Measurements from ENCODE around the gene HIVEP3. TPM values are rescaled to one million over a fixed set of nuclear protein-coding genes. Genes with fewer than 3 reads are reported as not detected.

Gene HIVEP3
- total and polyA plus RNA-seq, 3 experiments from 2014 or later, result 15.1 to 24.0 (median 23.0) TPM

DNA sequence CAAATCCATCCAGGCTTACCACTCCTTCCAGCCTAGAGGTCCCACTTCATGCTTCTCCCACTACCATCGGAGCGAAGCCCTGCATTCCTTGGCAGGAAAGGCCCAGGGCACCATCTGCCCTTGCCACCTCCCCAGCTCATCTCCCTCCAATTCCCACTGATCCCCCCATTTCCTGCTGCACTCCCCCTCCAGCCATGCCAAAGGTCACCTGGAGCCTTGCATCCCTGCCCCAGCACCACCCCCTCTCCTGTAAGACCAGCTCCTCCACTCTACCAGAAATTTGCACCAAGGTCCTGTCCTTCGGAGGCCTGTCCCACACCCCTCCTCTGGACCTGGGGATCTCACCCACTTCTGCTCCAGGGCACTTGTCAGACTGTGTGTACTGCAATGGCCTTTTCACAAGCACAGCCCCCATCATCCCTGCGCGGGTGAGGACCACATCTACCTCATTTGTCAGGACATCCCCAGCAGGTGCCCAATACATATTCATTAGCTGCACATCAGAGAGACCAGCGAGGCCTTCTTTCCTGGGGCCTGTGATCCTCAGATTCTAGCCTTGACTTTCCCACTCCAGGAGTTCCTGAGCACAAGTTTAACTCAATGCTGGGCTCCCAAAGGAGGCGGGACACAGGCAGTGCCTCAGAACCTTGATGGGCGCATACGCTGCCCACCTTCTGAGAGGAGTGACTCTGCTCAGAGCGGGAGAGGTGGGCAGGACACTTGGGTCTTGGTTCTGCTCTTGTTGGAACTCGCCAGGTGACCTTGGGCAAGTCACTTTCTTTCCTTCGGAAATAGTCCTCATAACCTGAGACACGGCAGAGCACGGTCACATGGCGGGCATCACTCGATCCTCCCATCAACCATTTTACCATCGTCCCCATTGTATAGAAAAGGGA lies 384.3 kb downstream of the HIVEP3 start:
- peaks cover 0 to 5% (median 0%) of the 10 kb centered on the region in 3 donors for H3K4me1 Mint-ChIP-seq
- Histone ChIP-seq H3K9me3 (ENCODE audit: low read length) (no peaks in the 10 kb centered on the region), H3K36me3 (ENCODE audit: insufficient read depth, low read length) (no peaks in the 10 kb centered on the region), H3K27me3 (ENCODE audit: insufficient read depth, low read length, poor library complexity, severe bottlenecking) (no peaks in the 10 kb centered on the region), H3K4me1 (ENCODE audit: insufficient read depth, low read length) (no peaks in the 10 kb centered on the region), H3K27ac (ENCODE audit: low read depth, low read length) (no peak overlapping the region), H3K4me3 (ENCODE audit: low read length) (no peak overlapping the region)
- no peaks in the 10 kb centered on the region for H3K9me3 Mint-ChIP-seq
- CTCF ChIA-PET, result interaction anchor here (1.2 kb wide), 1 partner anchor 19 kb away, joined by 3 read pairs; no protein-coding TSS in a partner anchor
- POLR2A ChIA-PET, result no interaction called here
- H3K27ac Mint-ChIP-seq, result no peak overlapping the region
- H3K36me3 Mint-ChIP-seq, result peaks cover 0 to 9% (median 2%) of the 10 kb centered on the region in 3 donors
- peak in 1 of 5 donors; percentile 20 for DNase-seq
- no peak overlapping the region for H3K4me3 Mint-ChIP-seq
- H3K27me3 Mint-ChIP-seq, result no peaks in the 10 kb centered on the region

DNA sequence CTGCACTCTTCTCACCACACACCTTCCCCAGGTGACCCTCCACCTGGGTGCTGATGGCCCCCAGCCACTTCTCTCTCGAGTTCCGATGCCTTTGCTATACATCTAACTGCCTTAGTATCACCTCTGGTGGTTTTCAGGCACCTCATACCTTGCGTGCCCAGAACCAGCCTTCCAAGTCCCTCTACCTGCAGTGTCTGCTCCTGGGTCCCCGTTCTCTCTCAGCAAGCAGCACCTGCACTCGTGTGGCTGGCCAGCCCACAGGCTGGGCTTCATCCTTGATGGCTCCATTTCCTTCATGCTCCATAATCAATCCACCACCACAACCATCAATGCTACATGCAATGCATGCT lies 385.0 kb downstream of the HIVEP3 start:
- peak overlapping the region in 2 of 8 donors; percentile 52 to 55 for H3K27ac Mint-ChIP-seq

DNA sequence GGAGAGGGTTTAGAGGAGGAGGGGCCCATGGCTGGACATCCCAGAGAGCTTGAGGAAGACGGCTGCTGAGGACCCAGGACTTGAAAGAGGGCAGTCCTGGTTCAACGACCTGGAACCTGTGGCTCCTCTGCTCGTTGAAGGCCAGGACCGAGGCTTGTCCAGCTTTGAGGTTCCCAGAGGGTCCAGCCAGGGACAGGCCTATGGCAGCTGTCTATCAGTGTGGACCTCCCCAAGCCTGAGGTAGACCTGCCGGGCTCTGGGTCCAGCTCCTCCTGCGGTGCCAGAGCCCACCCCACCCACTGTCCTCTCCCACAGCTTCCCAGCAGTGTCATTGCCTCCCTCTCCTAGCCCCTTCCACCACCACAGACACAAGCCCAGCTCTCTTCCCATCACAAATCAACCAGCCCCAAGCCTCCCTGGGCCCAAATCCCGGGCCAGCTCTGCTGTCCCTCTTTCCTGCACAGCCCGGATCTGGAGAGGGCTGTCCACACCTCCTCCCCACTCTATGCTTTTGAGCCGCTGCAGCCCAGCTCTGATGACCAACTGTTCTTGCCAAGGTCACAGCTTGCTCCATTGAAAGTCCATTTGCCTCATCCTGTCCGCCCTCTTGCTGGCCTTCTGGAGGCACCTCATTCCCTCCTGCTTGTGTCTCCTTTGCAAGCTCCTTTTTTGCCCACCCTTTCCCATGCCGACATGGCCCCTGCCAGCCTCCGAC lies 385.5 kb downstream of the HIVEP3 start:
- no peaks in the 10 kb centered on the region for H3K36me3 ChIP-seq (ENCODE audit: insufficient read depth, low read length)
- no peak overlapping the region for H3K4me3 ChIP-seq (ENCODE audit: low read length)
- no peak overlapping the region for H3K27ac ChIP-seq (ENCODE audit: low read depth, low read length)
- H3K9me3 Mint-ChIP-seq, result no peaks in the 10 kb centered on the region
- H3K9me3 ChIP-seq (ENCODE audit: low read length), result no peaks in the 10 kb centered on the region
- H3K27me3 Mint-ChIP-seq, result no peaks in the 10 kb centered on the region
- H3K4me1 ChIP-seq (ENCODE audit: insufficient read depth, low read length), result no peaks in the 10 kb centered on the region
- no peak overlapping the region for H3K4me3 Mint-ChIP-seq
- peak overlapping the region in 1 of 8 donors; percentile 55 for H3K27ac Mint-ChIP-seq
- no peak for DNase-seq
- peaks cover 0 to 9% (median 0%) of the 10 kb centered on the region in 3 donors for H3K36me3 Mint-ChIP-seq
- peaks cover 0 to 5% (median 0%) of the 10 kb centered on the region in 3 donors for H3K4me1 Mint-ChIP-seq
- ChIA-PET CTCF (interaction anchor here (1.2 kb wide), 1 partner anchor 18 kb away, joined by 3 read pairs; no protein-coding TSS in a partner anchor), POLR2A (no interaction called here)
- no peaks in the 10 kb centered on the region for H3K27me3 ChIP-seq (ENCODE audit: insufficient read depth, low read length, poor library complexity, severe bottlenecking)

More for the DNA sequence above, 385.0 kb downstream of the HIVEP3 start:
- Mint-ChIP-seq H3K9me3 (no peaks in the 10 kb centered on the region), H3K4me1 (peaks cover 0 to 5% (median 0%) of the 10 kb centered on the region in 3 donors), H3K27me3 (no peaks in the 10 kb centered on the region), H3K36me3 (peaks cover 0 to 9% (median 0%) of the 10 kb centered on the region in 3 donors), H3K4me3 (no peak overlapping the region)
- Histone ChIP-seq H3K9me3 (ENCODE audit: low read length) (no peaks in the 10 kb centered on the region), H3K4me3 (ENCODE audit: low read length) (no peak overlapping the region), H3K4me1 (ENCODE audit: insufficient read depth, low read length) (no peaks in the 10 kb centered on the region), H3K27ac (ENCODE audit: low read depth, low read length) (no peak overlapping the region), H3K36me3 (ENCODE audit: insufficient read depth, low read length) (no peaks in the 10 kb centered on the region), H3K27me3 (ENCODE audit: insufficient read depth, low read length, poor library complexity, severe bottlenecking) (no peaks in the 10 kb centered on the region)
- peak in 1 of 5 donors; percentile 31 for DNase-seq
- ChIA-PET POLR2A (no interaction called here), CTCF (interaction anchor here (1.2 kb wide), 1 partner anchor 18 kb away, joined by 3 read pairs; no protein-coding TSS in a partner anchor)

DNA sequence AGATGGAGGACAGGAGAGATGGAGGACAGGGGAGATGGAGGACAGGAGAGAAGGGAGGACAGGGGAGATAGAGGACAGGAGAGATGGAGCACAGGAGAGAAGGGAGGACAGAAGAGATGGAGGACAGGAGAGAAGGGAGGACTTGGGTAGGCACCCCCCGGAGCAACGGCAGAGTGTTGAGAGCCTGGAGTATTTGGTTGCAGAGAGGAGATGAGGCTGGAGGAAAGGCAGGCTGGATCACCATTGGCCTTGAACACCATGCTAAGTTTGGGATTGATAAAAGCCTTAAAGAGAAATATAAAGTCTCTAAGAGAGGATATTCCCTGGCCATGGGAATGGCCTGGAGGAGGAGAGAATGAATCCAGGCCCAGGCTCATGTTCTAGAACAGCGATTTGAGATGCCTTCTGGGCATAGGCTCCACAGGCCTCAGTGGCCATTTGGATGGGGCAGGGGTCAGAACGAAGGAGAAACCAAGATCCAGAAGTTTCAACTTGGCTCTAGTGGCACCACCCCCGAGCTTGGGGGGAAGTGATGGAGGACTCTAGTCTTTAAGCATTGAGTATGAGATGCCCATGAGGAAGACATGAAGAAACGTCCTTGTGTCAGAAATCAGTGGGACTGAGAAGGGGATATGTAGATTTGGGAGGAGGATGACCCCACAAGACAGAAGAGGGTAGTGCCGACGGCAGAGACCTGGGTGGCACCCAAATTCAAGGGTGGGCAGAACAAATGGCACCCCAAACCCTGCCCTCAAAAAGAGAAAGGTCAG lies 386.3 kb downstream of the HIVEP3 start:
- DNase-seq, result peak in 1 of 5 donors; percentile 21
- Mint-ChIP-seq H3K4me1 (peaks cover 0 to 5% (median 0%) of the 10 kb centered on the region in 3 donors), H3K9me3 (no peaks in the 10 kb centered on the region), H3K4me3 (no peak overlapping the region), H3K27ac (peak overlapping the region in 4 of 8 donors; percentile 16 to 61 (median 32)), H3K27me3 (no peaks in the 10 kb centered on the region), H3K36me3 (peaks cover 0 to 4% (median 0%) of the 10 kb centered on the region in 3 donors)
- Histone ChIP-seq H3K36me3 (ENCODE audit: insufficient read depth, low read length) (no peaks in the 10 kb centered on the region), H3K4me1 (ENCODE audit: insufficient read depth, low read length) (no peaks in the 10 kb centered on the region), H3K4me3 (ENCODE audit: low read length) (no peak overlapping the region), H3K27ac (ENCODE audit: low read depth, low read length) (no peak overlapping the region), H3K9me3 (ENCODE audit: low read length) (no peaks in the 10 kb centered on the region), H3K27me3 (ENCODE audit: insufficient read depth, low read length, poor library complexity, severe bottlenecking) (no peaks in the 10 kb centered on the region)
- ChIA-PET CTCF (no interaction called here), POLR2A (no interaction called here)

DNA sequence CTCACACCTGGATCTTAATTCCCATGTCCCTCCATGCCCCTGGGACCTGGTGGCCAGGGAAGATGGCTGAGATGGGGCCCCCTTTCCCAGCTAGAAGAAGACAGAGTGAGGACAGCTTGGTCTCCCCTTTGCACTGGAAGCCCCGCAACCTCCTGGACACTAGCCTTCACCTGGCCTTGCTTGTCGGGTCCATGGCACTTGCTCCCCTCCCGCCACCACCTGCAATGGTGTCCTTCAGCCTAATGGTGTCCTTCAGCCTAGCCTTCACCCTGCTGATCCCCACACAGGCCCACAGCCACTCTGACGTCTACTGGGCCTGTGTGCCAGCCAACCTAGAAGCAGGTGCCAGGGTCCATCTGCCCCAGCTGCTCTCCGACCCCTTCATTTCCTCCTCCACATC lies 388.3 kb downstream of the HIVEP3 start:
- Histone ChIP-seq H3K4me3 (ENCODE audit: low read length) (no peak overlapping the region), H3K36me3 (ENCODE audit: insufficient read depth, low read length) (no peaks in the 10 kb centered on the region), H3K27ac (ENCODE audit: low read depth, low read length) (no peak overlapping the region), H3K9me3 (ENCODE audit: low read length) (no peaks in the 10 kb centered on the region), H3K4me1 (ENCODE audit: insufficient read depth, low read length) (no peaks in the 10 kb centered on the region), H3K27me3 (ENCODE audit: insufficient read depth, low read length, poor library complexity, severe bottlenecking) (no peaks in the 10 kb centered on the region)
- no peaks in the 10 kb centered on the region for H3K9me3 Mint-ChIP-seq
- no peak for DNase-seq
- H3K27ac Mint-ChIP-seq, result no peak overlapping the region
- ChIA-PET CTCF (no interaction called here), POLR2A (no interaction called here)
- no peaks in the 10 kb centered on the region for H3K36me3 Mint-ChIP-seq
- H3K4me3 Mint-ChIP-seq, result no peak overlapping the region
- peaks cover 0 to 5% (median 0%) of the 10 kb centered on the region in 3 donors for H3K4me1 Mint-ChIP-seq
- no peaks in the 10 kb centered on the region for H3K27me3 Mint-ChIP-seq

DNA sequence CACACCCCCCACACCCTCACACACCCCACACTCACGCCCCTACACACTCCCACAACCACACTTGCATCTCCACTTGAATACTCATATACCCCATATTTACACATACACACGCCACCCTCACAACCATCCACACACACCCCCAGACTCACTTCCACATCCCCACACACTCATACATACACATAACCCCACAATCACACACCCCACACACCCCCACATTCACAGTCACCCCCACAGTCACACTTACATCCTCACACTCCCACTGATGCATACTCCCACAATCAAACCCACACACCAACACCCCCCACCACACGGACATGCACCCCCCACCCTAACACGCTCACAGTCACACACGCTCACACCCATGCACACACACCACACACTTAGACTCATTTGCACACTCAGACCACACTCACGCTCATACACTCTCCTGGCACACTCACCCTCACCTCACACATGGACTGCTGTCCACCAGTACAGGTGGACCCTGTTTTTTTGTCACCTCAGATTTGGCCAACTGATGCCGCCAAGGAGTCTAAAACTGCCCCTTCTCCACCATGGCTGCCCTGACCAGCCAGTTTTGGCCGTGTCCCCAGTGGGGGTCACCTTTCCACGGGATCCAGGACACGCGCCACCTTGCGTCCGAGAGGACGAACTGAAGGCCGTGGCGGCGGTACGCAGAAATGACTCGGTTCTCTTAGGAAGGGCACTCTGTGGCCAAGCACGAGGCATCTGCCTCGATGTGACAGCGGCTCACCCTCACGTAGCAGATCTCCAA lies 388.9 kb downstream of the HIVEP3 start:
- no peak overlapping the region for H3K4me3 ChIP-seq (ENCODE audit: low read length)
- CTCF ChIA-PET, result no interaction called here
- H3K27me3 ChIP-seq (ENCODE audit: insufficient read depth, low read length, poor library complexity, severe bottlenecking), result no peaks in the 10 kb centered on the region

More for the DNA sequence above, 388.9 kb downstream of the HIVEP3 start:
- Histone ChIP-seq H3K36me3 (ENCODE audit: insufficient read depth, low read length) (no peaks in the 10 kb centered on the region), H3K27ac (ENCODE audit: low read depth, low read length) (no peak overlapping the region), H3K4me1 (ENCODE audit: insufficient read depth, low read length) (no peaks in the 10 kb centered on the region), H3K9me3 (ENCODE audit: low read length) (no peaks in the 10 kb centered on the region)
- DNase-seq, result peak in 1 of 5 donors; percentile 33
- H3K36me3 Mint-ChIP-seq, result peaks cover 0 to 3% (median 0%) of the 10 kb centered on the region in 3 donors
- H3K27me3 Mint-ChIP-seq, result no peaks in the 10 kb centered on the region
- H3K27ac Mint-ChIP-seq, result peak overlapping the region in 1 of 8 donors; percentile 80
- no peak overlapping the region for H3K4me3 Mint-ChIP-seq
- H3K9me3 Mint-ChIP-seq, result no peaks in the 10 kb centered on the region
- POLR2A ChIA-PET, result no interaction called here
- peaks cover 0 to 5% (median 0%) of the 10 kb centered on the region in 3 donors for H3K4me1 Mint-ChIP-seq
